ENCODE measurements around the gene POM121L12. TPM values are rescaled to one million over a fixed set of nuclear protein-coding genes. Genes with fewer than 3 reads are reported as not detected.

Gene POM121L12
- polyA plus RNA-seq, 1 donor: not detected

- H3K27me3 ChIP-seq (ENCODE audit: control insufficient read depth, insufficient read depth, low read length): no peaks in the 10 kb centered on the region
- no peaks in the 10 kb centered on the region for H3K36me3 ChIP-seq (ENCODE audit: control insufficient read depth, insufficient read depth, low read length)
- no peak overlapping the region for H3K27ac ChIP-seq (ENCODE audit: low read length)
- no peak overlapping the region for H3K4me3 ChIP-seq (ENCODE audit: low read length)
- no peaks in the 10 kb centered on the region for H3K9me3 ChIP-seq (ENCODE audit: control insufficient read depth, low read depth, low read length)
- DNase-seq: no peak
- 80% methylated on average over 1 of the region's 2 CpGs for WGBS (ENCODE audit: insufficient coverage, low lambda C conversion rate)
- H3K4me1 ChIP-seq (ENCODE audit: control insufficient read depth, insufficient read depth, low read length): no peaks in the 10 kb centered on the region
These were observed 13.2 kb downstream of the POM121L12 start for GRCh38 chr7:53048638-53049037.

GRCh38 chr7:53050433-53050832 lies 15.0 kb downstream of the POM121L12 start:
- H3K4me1 ChIP-seq (ENCODE audit: control insufficient read depth, insufficient read depth, low read length): no peaks in the 10 kb centered on the region
- no peak for DNase-seq
- H3K27ac ChIP-seq (ENCODE audit: low read length): no peak overlapping the region
- no peaks in the 10 kb centered on the region for H3K27me3 ChIP-seq (ENCODE audit: control insufficient read depth, insufficient read depth, low read length)
- no peak overlapping the region for H3K4me3 ChIP-seq (ENCODE audit: low read length)
- no CpG with 5 or more reads among the region's 2 CpGs for WGBS (ENCODE audit: insufficient coverage, low lambda C conversion rate)
- no peaks in the 10 kb centered on the region for H3K9me3 ChIP-seq (ENCODE audit: control insufficient read depth, low read depth, low read length)
- no peaks in the 10 kb centered on the region for H3K36me3 ChIP-seq (ENCODE audit: control insufficient read depth, insufficient read depth, low read length)

- H3K27me3 ChIP-seq (ENCODE audit: control insufficient read depth, insufficient read depth, low read length): no peaks in the 10 kb centered on the region
- no peak overlapping the region for H3K4me3 ChIP-seq (ENCODE audit: low read length)
- no CpG with 5 or more reads among the region's 2 CpGs for WGBS (ENCODE audit: insufficient coverage, low lambda C conversion rate)
- no peaks in the 10 kb centered on the region for H3K36me3 ChIP-seq (ENCODE audit: control insufficient read depth, insufficient read depth, low read length)
- H3K27ac ChIP-seq (ENCODE audit: low read length): no peak overlapping the region
- no peaks in the 10 kb centered on the region for H3K9me3 ChIP-seq (ENCODE audit: control insufficient read depth, low read depth, low read length)
- H3K4me1 ChIP-seq (ENCODE audit: control insufficient read depth, insufficient read depth, low read length): no peaks in the 10 kb centered on the region
- no peak for DNase-seq
These were observed 24.2 kb downstream of the POM121L12 start for GRCh38 chr7:53059591-53059990.

- H3K4me3 ChIP-seq (ENCODE audit: low read length): no peak overlapping the region
- no peak overlapping the region for H3K27ac ChIP-seq (ENCODE audit: low read length)
- no CpG with 5 or more reads among the region's 1 CpG for WGBS (ENCODE audit: insufficient coverage, low lambda C conversion rate)
- no peaks in the 10 kb centered on the region for H3K9me3 ChIP-seq (ENCODE audit: control insufficient read depth, low read depth, low read length)
- H3K27me3 ChIP-seq (ENCODE audit: control insufficient read depth, insufficient read depth, low read length): no peaks in the 10 kb centered on the region
- H3K36me3 ChIP-seq (ENCODE audit: control insufficient read depth, insufficient read depth, low read length): no peaks in the 10 kb centered on the region
- DNase-seq: no peak
- H3K4me1 ChIP-seq (ENCODE audit: control insufficient read depth, insufficient read depth, low read length): no peaks in the 10 kb centered on the region
These were observed 24.6 kb downstream of the POM121L12 start for GRCh38 chr7:53060066-53060465.

- no peak overlapping the region for H3K4me3 ChIP-seq (ENCODE audit: low read length)
- DNase-seq: no peak
- H3K27me3 ChIP-seq (ENCODE audit: control insufficient read depth, insufficient read depth, low read length): no peaks in the 10 kb centered on the region
- H3K36me3 ChIP-seq (ENCODE audit: control insufficient read depth, insufficient read depth, low read length): no peaks in the 10 kb centered on the region
- no peaks in the 10 kb centered on the region for H3K9me3 ChIP-seq (ENCODE audit: control insufficient read depth, low read depth, low read length)
- no peak overlapping the region for H3K27ac ChIP-seq (ENCODE audit: low read length)
- no peaks in the 10 kb centered on the region for H3K4me1 ChIP-seq (ENCODE audit: control insufficient read depth, insufficient read depth, low read length)
These were observed 27.4 kb downstream of the POM121L12 start for GRCh38 chr7:53062796-53063195.

GRCh38 chr7:53068673-53069072 lies 33.2 kb downstream of the POM121L12 start:
- Histone ChIP-seq H3K4me3 (ENCODE audit: low read length) (no peak overlapping the region), H3K27ac (ENCODE audit: low read length) (no peak overlapping the region), H3K9me3 (ENCODE audit: control insufficient read depth, low read depth, low read length) (no peaks in the 10 kb centered on the region), H3K27me3 (ENCODE audit: control insufficient read depth, insufficient read depth, low read length) (no peaks in the 10 kb centered on the region), H3K4me1 (ENCODE audit: control insufficient read depth, insufficient read depth, low read length) (no peaks in the 10 kb centered on the region), H3K36me3 (ENCODE audit: control insufficient read depth, insufficient read depth, low read length) (no peaks in the 10 kb centered on the region)
- DNase-seq: no peak
- no CpG with 5 or more reads among the region's 2 CpGs for WGBS (ENCODE audit: insufficient coverage, low lambda C conversion rate)

- no peaks in the 10 kb centered on the region for H3K36me3 ChIP-seq (ENCODE audit: control insufficient read depth, insufficient read depth, low read length)
- no peaks in the 10 kb centered on the region for H3K27me3 ChIP-seq (ENCODE audit: control insufficient read depth, insufficient read depth, low read length)
- H3K27ac ChIP-seq (ENCODE audit: low read length): no peak overlapping the region
- no CpG with 5 or more reads among the region's 2 CpGs for WGBS (ENCODE audit: insufficient coverage, low lambda C conversion rate)
- H3K4me1 ChIP-seq (ENCODE audit: control insufficient read depth, insufficient read depth, low read length): no peaks in the 10 kb centered on the region
- no peaks in the 10 kb centered on the region for H3K9me3 ChIP-seq (ENCODE audit: control insufficient read depth, low read depth, low read length)
- DNase-seq: no peak
- no peak overlapping the region for H3K4me3 ChIP-seq (ENCODE audit: low read length)
These were observed 35.5 kb downstream of the POM121L12 start for GRCh38 chr7:53070883-53071282.
